HUDEP-2 (cell line): ENCODE data around the gene COG2.
A peak's percentile ranks its signal among the peaks of the same experiment; 100 is the strongest.
"Not testable (repeated sequence)": the region's sequence is repeated elsewhere in the genome, so short reads cannot be mapped to it uniquely, and the experiment has no call there.

Experiments used
- DNase-seq, 76 experiments: peaks; one replicate each; lab custom pipeline; 2025; ENCODE audit not compliant: unreplicated experiment in 76 of 76; lab: John Stamatoyannopoulos, UW

The COG2 gene

DNA sequence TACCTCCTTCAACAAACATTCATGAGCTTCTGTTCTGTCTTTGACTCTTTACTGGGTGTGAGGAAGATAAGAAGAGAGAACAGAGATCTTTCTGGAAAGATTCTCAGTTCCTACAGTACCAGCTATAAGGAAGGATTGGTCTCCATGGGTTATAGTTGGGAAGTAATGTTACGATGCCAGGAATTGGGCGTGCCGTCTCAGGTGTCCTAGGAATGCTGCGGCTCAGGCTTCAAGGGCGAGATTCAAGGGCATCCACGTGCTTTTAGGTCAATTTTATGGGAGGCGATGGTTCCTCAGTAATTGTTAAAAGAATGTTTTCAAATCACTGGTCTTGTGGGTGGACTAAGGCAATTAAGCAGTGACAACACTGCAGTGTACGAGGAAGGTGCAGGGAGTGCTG is 27.3 kb downstream of the COG2 start:
- DNase-seq = no peak

DNA sequence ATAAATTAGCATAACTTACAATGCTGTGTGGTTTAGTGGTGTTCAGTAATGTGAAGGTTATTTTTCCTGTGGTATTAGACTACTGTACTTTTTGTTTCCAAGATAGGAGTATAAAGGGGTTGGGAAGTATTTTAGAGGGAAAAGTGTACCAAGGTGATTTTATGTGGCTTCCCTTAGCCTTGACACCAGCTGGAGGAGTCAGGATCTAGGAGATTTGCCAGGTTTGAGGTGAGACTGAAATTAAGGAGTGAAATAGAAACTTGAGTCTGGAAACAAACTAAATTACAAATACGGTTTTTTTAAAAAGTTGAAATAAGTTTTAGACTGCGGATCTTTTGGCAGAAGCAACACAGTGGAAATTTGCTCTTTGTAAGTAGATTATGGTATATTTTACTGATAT is 32.3 kb downstream of the COG2 start:
- no peak for DNase-seq

DNA sequence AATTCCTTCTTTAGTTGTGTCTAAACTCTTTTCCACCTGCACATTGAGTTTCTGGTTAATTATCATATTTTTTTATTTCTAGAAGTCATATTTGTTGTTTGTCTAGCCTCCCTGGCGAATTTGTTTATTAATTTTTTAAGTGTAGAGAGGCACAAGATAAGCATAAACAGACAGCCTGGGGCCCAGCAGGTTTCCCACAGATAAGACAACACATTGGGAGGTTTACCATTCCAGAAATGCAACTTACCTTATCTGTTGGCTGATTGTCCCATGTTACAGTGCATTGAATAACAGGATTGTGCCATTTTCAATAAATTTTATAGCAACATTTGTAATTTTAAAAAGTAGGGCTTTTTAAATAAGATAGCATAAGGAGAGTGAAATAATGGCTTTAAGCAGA is 34.9 kb downstream of the COG2 start:
- peak in 30 of 76 experiments; percentile 4 to 60 (median 26) for DNase-seq

DNA sequence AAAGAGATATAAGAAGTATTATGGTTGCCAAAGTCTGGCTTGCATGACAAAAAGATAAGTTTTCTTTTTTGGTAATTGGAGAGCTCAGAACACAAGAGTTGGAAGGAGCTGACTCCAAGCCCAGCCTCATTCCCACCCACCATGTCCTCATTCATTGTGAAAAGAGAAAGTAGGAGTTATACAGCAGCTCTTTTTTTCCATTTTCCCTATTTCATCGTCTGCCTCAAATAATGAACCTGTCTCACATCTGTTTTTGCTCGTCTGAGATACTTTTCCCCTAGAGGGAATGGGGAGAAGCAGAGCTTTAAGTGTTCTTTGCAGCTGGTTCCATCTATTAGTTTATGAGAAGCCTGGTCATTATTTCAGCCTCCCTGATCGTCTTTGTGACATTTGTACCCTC is 36.9 kb downstream of the COG2 start:
- no peak for DNase-seq

DNA sequence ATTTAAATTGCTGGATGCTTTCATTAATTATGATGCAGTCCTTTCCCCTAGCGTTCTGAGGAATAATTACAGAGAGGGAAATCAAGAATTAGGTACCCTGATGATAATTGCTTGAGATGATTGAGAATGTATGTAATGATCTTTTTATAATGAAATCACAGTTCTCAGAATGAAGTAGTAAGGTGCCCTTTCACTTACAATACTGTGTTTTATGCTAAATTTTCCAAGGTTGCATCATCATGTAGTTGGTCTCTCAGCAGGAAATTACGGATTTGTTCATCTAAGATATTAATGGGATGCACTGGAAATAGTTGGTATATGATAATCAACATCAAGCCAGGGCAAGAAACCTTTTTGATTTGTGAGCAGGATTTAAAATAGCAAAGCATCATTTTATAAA is 37.5 kb downstream of the COG2 start:
- DNase-seq = no peak

DNA sequence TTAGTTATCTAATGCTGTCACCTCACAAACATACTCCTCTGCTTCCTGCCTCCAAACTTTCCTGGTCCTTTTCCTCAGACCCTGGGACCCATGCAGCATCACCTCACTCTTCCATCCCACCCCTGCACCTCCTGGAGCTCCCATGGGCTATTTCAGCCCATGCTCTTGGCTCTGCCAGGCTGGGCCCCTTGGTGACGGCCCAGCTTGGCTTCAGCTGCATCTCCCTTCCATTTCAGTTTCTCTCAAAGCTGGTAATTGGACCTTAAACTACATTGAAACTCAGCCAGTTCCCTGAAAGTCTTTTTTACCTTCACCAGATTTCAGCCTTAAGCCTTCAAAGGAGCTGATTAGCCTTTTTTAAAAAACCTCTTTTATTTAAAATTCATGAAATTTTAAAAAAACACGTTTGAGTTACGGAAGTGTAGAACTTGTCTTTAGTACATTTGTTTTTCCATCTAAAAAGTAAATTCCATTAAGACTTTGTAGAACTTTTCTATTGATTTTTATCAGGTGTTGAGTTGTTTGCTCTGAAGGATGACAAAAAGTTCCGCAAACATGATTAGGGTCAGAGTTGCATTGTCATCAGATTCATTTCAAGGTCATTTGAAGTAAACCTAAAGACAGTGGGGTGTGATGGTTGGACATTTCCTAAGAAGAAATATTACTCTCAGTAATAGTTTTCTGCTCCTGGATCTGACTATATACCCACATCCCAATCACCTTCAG is 38.2 kb downstream of the COG2 start:
- no peak for DNase-seq

DNA sequence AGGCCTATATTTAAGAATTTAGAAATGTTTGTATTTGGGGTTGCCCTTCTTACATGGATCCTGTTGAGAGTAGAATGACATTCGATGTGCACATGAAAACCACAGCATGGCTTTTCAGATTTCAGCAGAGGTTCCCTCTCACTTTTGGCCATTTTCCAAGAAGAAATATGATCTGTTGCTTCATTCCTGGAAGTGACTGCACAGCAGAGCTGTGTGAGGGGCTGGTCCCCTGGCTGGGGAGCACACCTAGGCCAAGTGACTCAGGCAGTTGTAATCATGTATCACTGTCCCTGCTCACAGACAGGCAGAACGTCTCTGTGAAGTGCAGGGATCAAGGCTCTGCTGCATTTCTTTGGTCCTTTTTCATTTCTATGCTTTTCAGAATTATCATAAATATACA is 39.3 kb downstream of the COG2 start:
- DNase-seq = peak in 29 of 76 experiments; percentile 3 to 61 (median 12)

DNA sequence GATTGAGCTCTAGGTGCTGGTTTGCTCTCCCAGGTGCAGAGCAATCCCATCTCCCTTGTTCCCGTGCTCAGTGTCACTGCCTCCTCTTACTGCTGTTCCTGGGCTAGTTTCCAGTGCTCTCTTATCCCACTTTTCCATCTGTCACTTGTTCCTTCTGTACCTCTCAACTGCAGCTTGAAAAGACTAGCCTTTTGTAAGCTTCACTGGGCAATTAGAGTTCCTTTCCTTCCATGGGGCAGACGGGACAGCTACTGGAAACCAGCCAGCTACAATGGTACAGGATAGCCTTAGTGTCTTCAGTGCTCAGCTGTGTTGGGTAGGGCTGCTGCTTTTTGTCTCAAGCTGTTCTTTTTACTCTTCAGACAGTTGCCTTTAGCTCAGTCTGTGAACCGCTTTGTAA is 40.0 kb downstream of the COG2 start:
- peak in 9 of 76 experiments; percentile 2 to 15 (median 7) for DNase-seq

DNA sequence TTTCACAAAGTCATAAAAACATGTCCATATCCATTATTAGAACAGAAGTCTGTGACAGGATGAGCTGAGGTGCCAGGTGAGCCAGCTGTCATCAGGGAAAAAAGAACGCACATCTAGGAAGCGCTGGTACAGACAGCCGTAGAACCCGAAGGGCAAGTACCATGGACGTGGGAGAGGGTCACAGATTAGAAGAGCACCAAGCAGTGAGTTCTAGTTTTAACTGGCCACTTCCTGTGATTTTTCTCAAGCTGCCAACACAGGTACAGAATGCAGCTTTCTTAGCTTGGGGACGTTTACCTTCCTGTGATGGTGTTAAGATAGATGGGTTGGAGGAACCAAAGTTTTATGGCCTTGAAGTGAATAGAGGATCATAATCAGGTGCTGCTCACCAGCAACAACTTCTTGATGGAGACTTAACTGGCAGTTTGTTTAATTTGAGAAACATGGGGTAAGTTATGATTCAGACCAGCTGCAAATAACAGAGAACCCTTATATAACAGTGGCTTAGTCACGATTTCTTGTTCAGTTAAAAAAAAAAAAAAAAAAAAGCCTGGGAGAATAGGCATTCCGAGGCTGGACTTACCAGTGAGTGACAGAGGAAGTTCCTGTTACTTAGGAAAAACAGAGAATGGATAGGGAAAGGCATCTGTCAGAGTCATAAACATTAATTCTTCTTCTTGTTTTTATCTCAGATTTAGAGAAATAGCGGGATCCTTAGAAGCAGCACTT is 40.8 kb downstream of the COG2 start:
- DNase-seq = no peak

DNA sequence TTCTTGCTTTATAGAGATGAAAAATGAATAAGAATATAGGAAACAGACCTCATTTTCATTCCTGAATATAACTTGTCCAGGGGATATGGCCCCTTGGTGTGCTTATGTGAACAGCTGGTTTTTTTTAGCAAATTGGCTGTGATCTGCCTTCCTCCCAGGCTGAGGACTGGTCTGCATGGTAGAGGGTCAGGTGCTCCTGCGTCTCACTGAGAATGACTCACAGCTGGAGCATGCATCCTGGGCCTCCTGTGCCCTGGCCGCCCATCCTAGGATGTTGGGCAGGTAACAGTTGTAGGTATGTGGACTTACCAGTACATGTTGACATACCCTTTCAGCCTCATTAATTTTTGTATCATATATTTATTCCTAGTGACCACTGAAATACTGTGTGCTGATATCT is 41.9 kb downstream of the COG2 start:
- DNase-seq = no peak

DNA sequence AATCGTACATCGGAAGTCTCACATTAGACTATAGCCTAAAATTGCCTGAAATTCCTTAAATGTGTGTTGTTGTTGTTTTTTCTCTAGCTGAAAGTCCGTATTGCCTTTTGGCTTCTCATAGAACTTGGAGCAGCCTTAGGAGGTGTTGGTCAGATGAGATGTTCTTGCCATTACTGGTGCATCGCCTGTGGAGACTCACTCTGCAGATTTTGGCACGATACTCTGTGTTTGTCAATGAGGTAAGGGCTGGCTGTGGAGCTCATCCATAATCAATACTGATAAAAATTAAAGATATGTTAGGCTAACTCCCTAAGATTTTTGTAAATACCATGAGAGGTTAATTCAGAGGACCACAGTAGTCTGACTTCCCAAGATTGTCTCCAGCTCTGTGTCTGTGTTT is 42.7 kb downstream of the COG2 start:
- DNase-seq = no peak

DNA sequence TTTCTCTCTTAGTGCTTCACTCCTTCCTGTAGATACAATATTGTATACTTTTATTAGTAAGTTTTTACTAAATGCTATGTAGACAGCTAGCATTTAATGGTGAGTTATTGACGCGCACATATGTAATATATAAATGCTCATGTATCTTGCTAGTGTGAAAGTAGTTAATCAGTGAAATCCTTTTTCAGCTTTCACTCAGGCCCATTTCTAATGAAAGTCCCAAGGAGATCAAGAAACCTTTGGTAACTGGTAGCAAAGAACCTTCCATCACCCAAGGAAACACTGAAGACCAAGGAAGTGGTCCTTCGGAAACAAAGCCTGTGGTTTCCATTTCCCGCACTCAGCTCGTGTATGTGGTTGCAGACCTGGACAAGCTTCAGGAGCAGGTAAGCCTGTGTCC is 44.5 kb downstream of the COG2 start:
- no peak for DNase-seq

DNA sequence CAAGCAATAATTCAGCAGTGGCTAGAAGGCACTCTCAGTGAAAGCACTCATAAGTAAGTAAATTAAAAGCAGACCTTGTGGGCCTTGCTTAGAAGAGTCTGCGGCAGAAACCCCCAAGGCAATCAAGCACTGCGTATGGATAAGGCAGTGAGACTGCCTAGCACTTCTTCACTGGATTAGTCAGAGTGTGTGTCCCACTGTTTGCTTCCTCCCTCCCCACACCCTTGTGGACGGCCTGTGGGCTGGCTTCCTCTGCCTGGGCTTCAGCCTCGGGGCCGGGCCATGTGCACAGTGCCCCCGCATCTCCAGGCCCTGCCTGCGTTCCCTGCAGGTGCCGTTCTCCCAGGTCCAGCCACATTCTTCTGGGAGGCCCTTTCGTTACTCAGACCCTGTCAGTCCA is 47.8 kb downstream of the COG2 start:
- DNase-seq = no peak

DNA sequence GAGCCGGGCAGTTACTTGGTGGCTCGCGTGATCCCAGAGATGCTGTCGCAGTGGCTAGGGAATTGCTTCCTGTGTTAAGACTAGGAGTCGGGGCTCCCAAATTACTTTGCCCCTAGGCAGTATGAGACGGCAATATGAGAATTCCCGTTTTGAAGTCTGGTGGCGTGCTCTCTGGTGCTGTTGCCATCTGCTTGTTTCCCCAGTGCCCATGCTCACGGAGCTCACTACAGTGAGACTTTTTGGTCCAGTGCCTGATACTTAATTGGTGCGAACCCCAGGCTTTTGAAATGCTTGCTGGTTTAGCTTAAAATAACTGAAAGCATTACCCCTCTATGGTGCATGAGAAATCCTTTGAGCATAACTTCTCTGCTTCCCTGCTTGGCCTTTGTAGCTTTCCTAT is 49.3 kb downstream of the COG2 start:
- DNase-seq = no peak

DNA sequence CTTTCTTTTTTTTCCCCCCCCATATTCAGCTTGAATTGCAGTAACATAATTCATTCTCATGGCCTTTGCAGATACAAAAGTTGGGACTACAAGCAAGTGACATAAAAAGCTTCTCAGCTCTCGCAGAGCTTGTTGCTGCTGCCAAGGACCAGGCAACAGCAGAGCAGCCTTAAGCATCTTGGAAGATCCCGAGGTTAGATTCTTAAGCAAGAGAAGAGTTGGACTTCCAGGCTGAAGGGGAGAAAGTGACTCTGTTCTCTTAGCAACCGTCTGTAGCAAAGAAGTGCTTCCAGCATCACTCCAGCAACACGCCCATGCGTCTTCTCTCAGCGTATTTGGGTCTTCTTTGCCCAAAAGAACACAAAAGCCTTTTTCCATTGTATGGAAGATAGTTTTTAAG is 50.9 kb downstream of the COG2 start:
- DNase-seq = no peak

DNA sequence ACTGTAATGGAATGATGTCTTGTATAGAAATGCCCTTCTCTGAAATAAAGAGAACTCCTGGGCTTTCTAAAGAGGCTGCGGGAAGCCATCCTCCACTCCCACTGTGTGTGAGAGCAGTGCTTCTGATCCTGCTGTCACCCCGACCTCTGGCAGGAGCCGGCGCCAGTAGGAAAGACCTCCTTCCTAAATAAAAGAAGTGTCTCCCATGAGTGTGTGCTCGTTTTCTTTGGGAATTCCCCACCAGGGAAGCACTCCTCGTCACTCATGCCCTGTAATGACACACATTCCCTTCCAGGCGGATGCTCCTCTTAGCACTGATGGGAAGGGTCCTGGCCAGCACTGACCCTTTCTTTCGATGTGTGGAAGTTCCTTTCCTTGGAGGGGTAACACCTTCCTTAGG is 51.5 kb downstream of the COG2 start:
- no peak for DNase-seq

DNA sequence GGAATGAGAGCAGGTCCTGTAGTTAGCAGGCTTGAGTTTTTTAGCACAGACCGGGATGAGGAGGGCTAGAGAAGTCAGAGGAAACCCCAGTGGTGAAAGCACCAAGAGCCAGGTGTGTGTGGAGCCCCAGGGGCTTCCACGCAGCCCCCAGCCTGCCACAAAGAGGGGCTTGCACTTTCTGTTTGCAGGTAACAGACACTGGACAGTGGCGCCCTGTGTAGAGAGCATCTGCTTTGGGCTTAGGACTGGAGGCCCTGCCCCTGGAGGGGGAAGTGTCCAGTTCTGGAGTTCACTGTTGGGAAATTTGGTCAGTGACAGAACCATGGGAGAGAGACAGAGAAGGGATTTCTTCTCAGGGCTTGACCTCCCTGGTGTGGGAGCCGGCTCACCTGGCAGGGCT is 52.2 kb downstream of the COG2 start:
- no peak for DNase-seq

DNA sequence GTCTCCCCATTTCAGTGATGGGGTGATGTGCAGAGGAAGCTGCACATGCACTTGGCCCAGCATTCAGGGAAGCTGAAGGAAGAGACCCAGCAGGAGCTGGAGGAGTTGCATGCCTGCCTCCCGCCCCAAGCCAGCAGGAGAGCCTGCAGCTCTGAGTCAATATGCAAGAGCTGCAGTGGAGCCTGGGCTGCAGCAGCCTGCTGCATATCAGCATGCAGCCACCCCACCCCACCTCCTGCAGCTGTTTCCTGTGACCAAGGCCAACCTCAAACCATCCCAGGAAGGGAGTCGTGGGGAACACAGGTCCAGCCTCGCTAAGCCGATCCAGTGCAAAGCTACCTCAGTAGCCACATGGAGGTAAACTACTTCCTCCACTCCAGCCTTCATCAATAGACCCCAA is 52.7 kb downstream of the COG2 start:
- DNase-seq = no peak

DNA sequence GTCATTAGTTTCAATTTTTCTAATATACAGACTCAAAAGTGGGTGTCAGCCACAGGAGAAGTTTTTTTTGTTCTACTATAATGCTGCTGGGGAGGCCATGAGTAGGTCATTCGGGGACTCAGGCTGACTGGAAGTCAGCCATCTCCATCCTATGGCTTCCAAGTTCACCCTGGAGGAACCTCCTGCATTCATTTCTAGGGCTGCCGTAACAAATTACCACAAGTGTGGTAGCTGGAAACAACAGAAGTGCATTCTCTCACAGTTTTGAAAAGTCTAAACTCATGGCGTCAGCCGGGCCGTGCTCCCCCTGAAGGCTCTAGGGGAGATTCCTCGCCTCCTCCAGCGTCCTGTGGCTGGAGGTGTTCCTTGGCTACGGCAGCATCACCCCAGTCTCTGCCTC is 53.9 kb downstream of the COG2 start:
- DNase-seq = no peak

DNA sequence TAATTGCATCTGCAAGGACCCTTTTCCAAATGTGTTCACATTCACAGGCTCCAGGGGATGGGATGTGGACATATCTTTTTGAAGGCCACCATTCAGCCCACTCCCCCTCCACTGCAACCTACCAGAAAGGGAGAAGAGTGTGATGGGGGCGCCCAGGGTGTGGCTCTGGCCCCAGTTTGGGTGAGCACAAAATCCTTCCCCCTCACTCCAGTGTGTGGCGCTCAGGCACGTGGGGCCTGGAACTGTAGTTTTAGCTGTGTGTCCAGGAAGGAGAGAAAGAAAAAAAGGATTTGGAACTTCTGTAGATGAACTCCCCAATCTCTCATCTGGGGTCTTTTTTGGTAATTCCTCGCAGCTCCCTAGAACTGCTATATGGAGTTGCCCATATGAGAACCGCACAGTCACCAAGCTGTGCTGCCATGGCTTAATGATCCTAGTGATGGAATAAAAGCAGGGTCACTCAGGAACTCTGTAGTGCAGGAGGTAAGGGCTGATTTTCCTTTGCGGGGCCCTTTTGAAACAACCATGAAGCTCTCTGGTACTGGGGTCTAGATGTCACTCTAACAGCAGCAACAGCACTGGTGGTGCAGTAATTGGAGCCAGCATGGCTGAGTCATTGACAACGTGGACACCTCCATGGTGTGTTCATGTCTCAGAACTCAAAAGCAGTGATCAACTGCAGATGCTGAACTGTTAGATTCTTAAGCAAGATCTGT is 54.6 kb downstream of the COG2 start:
- no peak for DNase-seq

DNA sequence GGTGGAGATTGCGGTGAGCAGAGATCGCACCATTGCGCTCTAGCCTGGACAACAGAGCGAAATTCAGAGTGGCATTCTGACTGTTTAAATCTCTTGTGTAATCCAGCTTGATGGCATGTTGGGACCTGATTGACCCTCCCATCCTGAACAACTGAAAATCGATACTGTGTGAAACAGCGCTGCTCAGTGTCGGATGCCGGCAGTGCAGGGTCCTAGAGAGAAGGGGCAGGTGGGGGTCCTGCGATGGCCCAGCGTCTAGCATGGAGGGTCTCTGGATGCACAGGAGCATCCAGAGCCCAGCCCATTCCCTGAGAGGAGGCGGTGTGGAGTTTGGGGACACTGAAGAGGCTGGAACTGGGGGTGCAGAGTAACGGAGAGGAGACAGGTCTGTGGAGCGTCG is 55.8 kb downstream of the COG2 start:
- DNase-seq = no peak

DNA sequence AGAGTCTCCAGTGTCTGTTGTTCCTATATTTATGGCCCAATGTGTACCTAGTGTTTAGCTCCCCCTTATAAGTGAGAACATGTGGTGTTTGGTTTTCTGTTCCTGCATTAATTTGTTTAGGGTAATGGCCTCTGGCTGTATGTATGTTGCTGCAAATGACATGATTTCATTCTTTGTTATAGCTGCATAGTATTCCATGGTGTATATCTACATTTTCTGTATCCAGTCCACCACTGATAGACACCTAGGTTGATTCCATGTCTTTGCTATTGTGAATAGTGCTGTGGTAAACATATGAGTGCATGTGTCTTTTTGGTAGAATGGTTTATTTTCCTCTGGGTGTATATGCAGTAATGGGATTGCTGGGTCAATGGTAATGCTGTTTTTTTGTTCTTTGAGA is 56.7 kb downstream of the COG2 start:
- DNase-seq = not testable (repeated sequence)
